Transverse colon (tissue), 4 donors: Measurements from ENCODE around the gene KCNG4. TPM values are rescaled to one million over a fixed set of nuclear protein-coding genes. Genes with fewer than 3 reads are reported as not detected.

Experiments
- DNase-seq: peaks from one replicate; pipeline ENCODE4 v3.0.0-alpha.2; 2019
- H3K27ac ChIP-seq, 4 donors: fragments of 200-600 bp; sonication (generic); 2 replicates each; pipeline ENCODE4 v1.5.1; 2016 to 2018; ENCODE audit warnings: inconsistent platforms in 4 of 4
- H3K27me3 ChIP-seq: fragments of 200-600 bp; sonication (generic); 2 replicates; pipeline ENCODE4 v1.5.1; 2017; ENCODE audit warnings: inconsistent platforms
- H3K36me3 ChIP-seq, 4 donors: fragments of 200-600 bp; sonication (generic); 2 replicates each; pipeline ENCODE4 v1.5.1; 2017 to 2019; ENCODE audit warnings: inconsistent platforms in 4 of 4
- H3K4me1 ChIP-seq, 4 donors: fragments of 200-600 bp; sonication (generic); 2 replicates each; pipeline ENCODE4 v1.5.1; 2017 to 2020; ENCODE audit warnings: inconsistent platforms in 4 of 4
- H3K4me3 ChIP-seq, 4 donors: fragments of 200-600 bp; sonication (generic); 1 replicate in 1 of 4; 2 replicates in 3 of 4; pipeline versions ENCODE4 v1.5.1 to v1.6.1; 2017 to 2019; ENCODE audit warnings: inconsistent platforms in 4 of 4
- H3K9me3 ChIP-seq, 2 donors: fragments of 200-600 bp; sonication (generic); 2 replicates each; pipeline ENCODE4 v1.5.1; 2017 to 2019; ENCODE audit warnings: inconsistent platforms in 2 of 2
- EP300 ChIP-seq: sonication (generic); formaldehyde crosslinking; IDR thresholded peaks from one replicate; pipeline ENCODE4 v1.6.1; 2017; ENCODE audit warnings: antibody characterized with exemption, low read depth
- POLR2A ChIP-seq: fragments of 450-650 bp; IDR thresholded peaks from one replicate; pipeline ENCODE4 v1.6.1; 2016; ENCODE audit warnings: antibody characterized with exemption, mild to moderate bottlenecking, moderate library complexity
- POLR2AphosphoS5 ChIP-seq, 3 donors: sonication (generic); formaldehyde crosslinking; IDR thresholded peaks; one replicate each; pipeline ENCODE4 v1.6.1; 2016; ENCODE audit warnings: antibody characterized with exemption in 3 of 3
- WGBS, 2 donors: methylation state at CpG; one replicate each; pipeline ENCODE4 v1.1.5; 2018; ENCODE audit warnings: low coverage in 1 of 2; 5-methylcytosine and 5-hydroxymethylcytosine counted together
- in situ Hi-C, 4 donors: fragments of 200-750 bp; cut with MboI; loops; one replicate each; pipeline versions ENCODE4 v1.15.0 to v1.15.1; 2017; ENCODE audit warnings: low sequenced_read_pairs in 3 of 4, low pct_ligation_motif_present in 1 of 4, low pct_unique_long_range_greater_than_20kb in 1 of 4
- intact Hi-C: fragments of 100-400 bp; cut with DNase I; formaldehyde crosslinking; loops from one replicate; pipeline ENCODE4 v1.15.1; 2023; ENCODE audit warnings: low total_unique reads
- total RNA-seq, 4 donors: library from RNA; depleted of rRNA; stranded (reverse); fragments of >200 nt; gene quantifications; one replicate each; pipeline ENCODE4 v1.1.0, GENCODE V29; 2016
- TF ChIP-seq, protein P1 (sequence below), 5 experiments: fragments of 200-600 bp in 3 of 5; fragments of 450-650 bp in 2 of 5; sonication (generic) in 3 of 5; IDR thresholded peaks; 1 replicate in 2 of 5; 2 replicates in 3 of 5; pipeline ENCODE4 v1.5.1; 2016 to 2017; ENCODE audit warnings: antibody characterized with exemption in 5 of 5, inconsistent platforms in 3 of 5, mild to moderate bottlenecking in 2 of 5, moderate library complexity in 1 of 5

The KCNG4 gene
- total RNA-seq, 4 donors from 2014 or later: not detected

- WGBS, 2 donors: 74 to 100% methylated on average over 3 to 33 of the region's 34 CpGs
- in situ Hi-C loops: loop anchor here in 2 of 4 donors (25.0 kb wide), 2 partner anchors 232 to 382 kb away; partner anchors contain the start of genes HSBP1 (in 1 of the 2), NECAB2 (in 1 of the 2) and OSGIN1 (in 1 of the 2)
- DNase-seq: no peak
- Histone ChIP-seq H3K4me1 (no peaks in the 10 kb centered on the region), H3K27ac (no peak overlapping the region), H3K9me3 (no peaks in the 10 kb centered on the region), H3K36me3 (no peaks in the 10 kb centered on the region), H3K4me3 (no peak overlapping the region), H3K27me3 (no peaks in the 10 kb centered on the region)
- intact Hi-C loops: no loop called here
- no peak for TF ChIP-seq POLR2AphosphoS5 (IDR thresholded peaks at IDR 0.05)
- TF ChIP-seq EP300: no peak
- TF ChIP-seq, protein P1, sequence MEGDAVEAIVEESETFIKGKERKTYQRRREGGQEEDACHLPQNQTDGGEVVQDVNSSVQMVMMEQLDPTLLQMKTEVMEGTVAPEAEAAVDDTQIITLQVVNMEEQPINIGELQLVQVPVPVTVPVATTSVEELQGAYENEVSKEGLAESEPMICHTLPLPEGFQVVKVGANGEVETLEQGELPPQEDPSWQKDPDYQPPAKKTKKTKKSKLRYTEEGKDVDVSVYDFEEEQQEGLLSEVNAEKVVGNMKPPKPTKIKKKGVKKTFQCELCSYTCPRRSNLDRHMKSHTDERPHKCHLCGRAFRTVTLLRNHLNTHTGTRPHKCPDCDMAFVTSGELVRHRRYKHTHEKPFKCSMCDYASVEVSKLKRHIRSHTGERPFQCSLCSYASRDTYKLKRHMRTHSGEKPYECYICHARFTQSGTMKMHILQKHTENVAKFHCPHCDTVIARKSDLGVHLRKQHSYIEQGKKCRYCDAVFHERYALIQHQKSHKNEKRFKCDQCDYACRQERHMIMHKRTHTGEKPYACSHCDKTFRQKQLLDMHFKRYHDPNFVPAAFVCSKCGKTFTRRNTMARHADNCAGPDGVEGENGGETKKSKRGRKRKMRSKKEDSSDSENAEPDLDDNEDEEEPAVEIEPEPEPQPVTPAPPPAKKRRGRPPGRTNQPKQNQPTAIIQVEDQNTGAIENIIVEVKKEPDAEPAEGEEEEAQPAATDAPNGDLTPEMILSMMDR (IDR thresholded peaks at IDR 0.05): no peak
- TF ChIP-seq POLR2A: no peak
Observed at GRCh38 chr16:84194470-84195200, 45.2 kb downstream of the KCNG4 start.

GRCh38 chr16:84194018-84194417, 45.8 kb downstream of the KCNG4 start:
- Histone ChIP-seq H3K27ac (no peak overlapping the region), H3K36me3 (no peaks in the 10 kb centered on the region), H3K4me1 (no peaks in the 10 kb centered on the region), H3K27me3 (no peaks in the 10 kb centered on the region), H3K4me3 (no peak overlapping the region), H3K9me3 (no peaks in the 10 kb centered on the region)
- intact Hi-C loops (no loop called here), in situ Hi-C loops (loop anchor here in 2 of 4 donors (25.0 kb wide), 2 partner anchors 232 to 382 kb away; partner anchors contain the start of genes HSBP1 (in 1 of the 2), NECAB2 (in 1 of the 2) and OSGIN1 (in 1 of the 2))
- DNase-seq: no peak
- WGBS, 2 donors: 81 to 100% methylated on average over 1 to 11 of the region's 11 CpGs
- no peak for TF ChIP-seq EP300
- no peak for TF ChIP-seq POLR2A
- no peak for TF ChIP-seq POLR2AphosphoS5 (IDR thresholded peaks at IDR 0.05)
- TF ChIP-seq, protein P1 (IDR thresholded peaks at IDR 0.05): no peak

- 77 to 100% methylated on average over 2 to 7 of the region's 7 CpGs for WGBS, 2 donors
- in situ Hi-C loops: loop anchor here in 2 of 4 donors (25.0 kb wide), 2 partner anchors 231 to 381 kb away; partner anchors contain the start of genes HSBP1 (in 1 of the 2), NECAB2 (in 1 of the 2) and OSGIN1 (in 1 of the 2)
- no peaks in the 10 kb centered on the region for H3K9me3 ChIP-seq
- no peaks in the 10 kb centered on the region for H3K4me1 ChIP-seq
- DNase-seq: no peak
- TF ChIP-seq POLR2A: no peak
- no peak for TF ChIP-seq POLR2AphosphoS5 (IDR thresholded peaks at IDR 0.05)
- TF ChIP-seq, protein P1 (IDR thresholded peaks at IDR 0.05): no peak
- no peak for TF ChIP-seq EP300
- H3K27ac ChIP-seq: no peak overlapping the region
- H3K4me3 ChIP-seq: no peak overlapping the region
- no peaks in the 10 kb centered on the region for H3K27me3 ChIP-seq
- intact Hi-C loops: no loop called here
- H3K36me3 ChIP-seq: no peaks in the 10 kb centered on the region
Observed at GRCh38 chr16:84193480-84193879, 46.3 kb downstream of the KCNG4 start.

GRCh38 chr16:84191466-84191865, 48.3 kb downstream of the KCNG4 start:
- no peaks in the 10 kb centered on the region for H3K9me3 ChIP-seq
- in situ Hi-C loops: loop anchor here in 2 of 4 donors (25.0 kb wide), 2 partner anchors 229 to 379 kb away; partner anchors contain the start of genes HSBP1 (in 1 of the 2), NECAB2 (in 1 of the 2) and OSGIN1 (in 1 of the 2)
- H3K4me3 ChIP-seq: no peak overlapping the region
- H3K27ac ChIP-seq: no peak overlapping the region
- DNase-seq: no peak
- WGBS, 2 donors: 90% methylated on average over 8 of the region's 16 CpGs; no CpG with 5 or more reads in 1 of the 2 donors
- no peaks in the 10 kb centered on the region for H3K27me3 ChIP-seq
- no peaks in the 10 kb centered on the region for H3K36me3 ChIP-seq
- no peak for TF ChIP-seq POLR2A
- no peak for TF ChIP-seq POLR2AphosphoS5 (IDR thresholded peaks at IDR 0.05)
- TF ChIP-seq, protein P1 (IDR thresholded peaks at IDR 0.05): no peak
- TF ChIP-seq EP300: no peak
- intact Hi-C loops: no loop called here
- no peaks in the 10 kb centered on the region for H3K4me1 ChIP-seq
